Liver (tissue), 3 donors: ENCODE measurements around the gene MST1.

Experiments
- EGR1 ChIP-seq, 2 donors: IDR thresholded peaks; 2 replicates each; pipeline ENCODE4 v1.6.1; 2016 to 2018; ENCODE audit warnings: antibody characterized with exemption in 2 of 2, low read depth in 2 of 2
- FOXA1 ChIP-seq: IDR thresholded peaks from 2 replicates; pipeline ENCODE4 v1.6.1; 2016; ENCODE audit warnings: antibody characterized with exemption
- GABPA ChIP-seq, 2 donors: IDR thresholded peaks in 1 of 2; conservative IDR thresholded peaks in 1 of 2; 2 replicates each; pipeline ENCODE4 v1.6.1; 2016; ENCODE audit warnings: antibody characterized with exemption in 2 of 2, mild to moderate bottlenecking in 1 of 2, moderate library complexity in 1 of 2
- HNF4G ChIP-seq: IDR thresholded peaks from 2 replicates; pipeline ENCODE4 v1.6.1; 2016; ENCODE audit warnings: antibody characterized with exemption
- JUND ChIP-seq, 2 donors: IDR thresholded peaks; 2 replicates each; pipeline ENCODE4 v1.6.1; 2016; ENCODE audit warnings: antibody characterized with exemption in 2 of 2
- MAX ChIP-seq: IDR thresholded peaks from 2 replicates; pipeline ENCODE4 v1.6.1; 2016; ENCODE audit warnings: antibody characterized with exemption
- RAD21 ChIP-seq, 2 donors: IDR thresholded peaks; 2 replicates each; pipeline ENCODE4 v1.6.1; 2016; ENCODE audit warnings: antibody characterized with exemption in 2 of 2, mild to moderate bottlenecking in 2 of 2
- REST ChIP-seq: IDR thresholded peaks from 2 replicates; pipeline ENCODE4 v1.6.1; 2016; ENCODE audit warnings: antibody characterized with exemption, mild to moderate bottlenecking
- SP1 ChIP-seq: IDR thresholded peaks from 2 replicates; pipeline ENCODE4 v1.6.1; 2018; ENCODE audit warnings: antibody characterized with exemption, mild to moderate bottlenecking
- TAF1 ChIP-seq: conservative IDR thresholded peaks from 2 replicates; pipeline ENCODE4 v1.6.1; 2016; ENCODE audit warnings: antibody characterized with exemption, mild to moderate bottlenecking
- YY1 ChIP-seq: IDR thresholded peaks from 2 replicates; pipeline ENCODE4 v1.6.1; 2016; ENCODE audit warnings: antibody characterized with exemption, mild to moderate bottlenecking
- ZBTB33 ChIP-seq: IDR thresholded peaks from 2 replicates; pipeline ENCODE4 v1.6.1; 2016; ENCODE audit warnings: antibody characterized with exemption
- TF ChIP-seq, protein P1 (sequence below): fragments of 150-350 bp; IDR thresholded peaks from 2 replicates; pipeline ENCODE4 v1.5.1; 2017; ENCODE audit warnings: improper control_type of control experiment, low read depth, low read length; ENCODE audit not compliant: missing input control
- TF ChIP-seq, protein P2 (sequence below): IDR thresholded peaks from 2 replicates; pipeline ENCODE4 v1.6.1; 2016; ENCODE audit warnings: antibody characterized with exemption
- donor health status: healthy.
- donor health status: healthy.

DNA sequence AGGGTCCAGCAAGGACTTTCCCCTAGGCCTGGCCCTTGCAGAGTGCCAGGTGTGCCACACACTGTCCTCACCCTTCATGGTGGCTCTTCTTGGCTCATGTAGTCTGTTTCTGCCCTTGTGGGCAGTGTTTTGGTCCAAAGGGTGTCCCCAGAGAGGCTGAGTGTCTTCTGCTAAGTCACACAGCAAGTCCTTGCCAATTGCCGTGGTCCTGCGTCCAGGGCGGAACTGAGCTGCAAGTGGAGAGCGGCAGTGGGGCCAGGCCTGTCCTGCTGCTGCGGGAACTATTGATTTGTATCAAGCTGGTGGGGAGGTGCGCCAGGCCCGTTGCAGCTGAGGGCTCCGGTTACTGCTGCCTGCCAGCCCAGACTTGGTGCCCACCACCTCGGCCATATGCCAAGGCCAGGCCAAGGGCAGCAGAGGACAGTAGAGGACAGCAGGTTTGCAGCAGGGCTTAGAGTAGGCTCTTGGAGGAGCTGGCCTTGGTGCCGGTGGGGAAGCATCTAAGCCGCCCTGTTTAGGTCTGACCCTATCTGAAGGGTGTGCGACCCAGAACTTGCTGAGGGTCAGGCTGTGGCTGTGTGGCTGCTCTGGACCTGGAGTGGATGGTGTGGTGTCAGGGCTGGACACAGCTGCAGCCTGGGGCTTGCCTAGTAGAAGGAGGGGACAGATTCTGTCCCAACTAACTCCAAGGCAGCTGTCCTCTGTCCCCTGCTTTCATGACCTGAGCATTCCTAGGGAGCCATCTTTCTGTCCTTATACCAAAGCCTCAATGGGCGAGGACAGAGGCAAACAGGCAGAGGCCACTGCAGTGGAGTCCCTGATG is 25.7 kb upstream of the MST1 start:
- TF ChIP-seq YY1 (no peak), EGR1 (IDR thresholded peaks at IDR 0.05; ENCODE audit: low read depth in 2 of 2) (no peak), RAD21 (IDR thresholded peaks at IDR 0.05) (no peak), MAX (no peak), REST (no peak), JUND (IDR thresholded peaks at IDR 0.05) (no peak), SP1 (no peak), ZBTB33 (no peak), TAF1 (no peak), GABPA (IDR thresholded peaks at IDR 0.05 in 1 of 2, conservative IDR thresholded peaks at IDR 0.05 in 1 of 2) (no peak), FOXA1 (no peak), HNF4G (no peak)
- TF ChIP-seq, protein P1, sequence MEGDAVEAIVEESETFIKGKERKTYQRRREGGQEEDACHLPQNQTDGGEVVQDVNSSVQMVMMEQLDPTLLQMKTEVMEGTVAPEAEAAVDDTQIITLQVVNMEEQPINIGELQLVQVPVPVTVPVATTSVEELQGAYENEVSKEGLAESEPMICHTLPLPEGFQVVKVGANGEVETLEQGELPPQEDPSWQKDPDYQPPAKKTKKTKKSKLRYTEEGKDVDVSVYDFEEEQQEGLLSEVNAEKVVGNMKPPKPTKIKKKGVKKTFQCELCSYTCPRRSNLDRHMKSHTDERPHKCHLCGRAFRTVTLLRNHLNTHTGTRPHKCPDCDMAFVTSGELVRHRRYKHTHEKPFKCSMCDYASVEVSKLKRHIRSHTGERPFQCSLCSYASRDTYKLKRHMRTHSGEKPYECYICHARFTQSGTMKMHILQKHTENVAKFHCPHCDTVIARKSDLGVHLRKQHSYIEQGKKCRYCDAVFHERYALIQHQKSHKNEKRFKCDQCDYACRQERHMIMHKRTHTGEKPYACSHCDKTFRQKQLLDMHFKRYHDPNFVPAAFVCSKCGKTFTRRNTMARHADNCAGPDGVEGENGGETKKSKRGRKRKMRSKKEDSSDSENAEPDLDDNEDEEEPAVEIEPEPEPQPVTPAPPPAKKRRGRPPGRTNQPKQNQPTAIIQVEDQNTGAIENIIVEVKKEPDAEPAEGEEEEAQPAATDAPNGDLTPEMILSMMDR, result no peak
- TF ChIP-seq, protein P2, sequence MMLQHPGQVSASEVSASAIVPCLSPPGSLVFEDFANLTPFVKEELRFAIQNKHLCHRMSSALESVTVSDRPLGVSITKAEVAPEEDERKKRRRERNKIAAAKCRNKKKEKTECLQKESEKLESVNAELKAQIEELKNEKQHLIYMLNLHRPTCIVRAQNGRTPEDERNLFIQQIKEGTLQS, result no peak
